Measurements from ENCODE around the gene NRXN3.

DNA sequence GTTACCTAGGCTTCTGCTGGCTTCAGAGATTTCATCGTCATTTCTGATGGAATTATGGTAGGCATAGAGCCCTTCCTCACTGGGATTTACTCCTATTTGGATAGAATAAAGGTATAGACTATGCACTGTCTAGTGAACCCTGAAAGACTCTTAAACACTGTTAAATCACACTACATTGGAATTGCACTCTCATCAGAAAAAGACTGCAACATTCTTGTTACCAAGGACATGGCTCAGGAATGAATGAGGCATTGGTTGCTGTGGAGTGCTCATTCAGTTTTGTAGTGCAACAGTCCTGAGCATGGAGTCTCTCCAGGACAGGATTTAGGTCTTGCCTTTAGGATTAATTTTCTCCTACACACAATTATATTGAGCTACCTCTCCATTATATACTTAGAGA is 483.0 kb downstream of the NRXN3 start:
- TF ChIP-seq, protein P1, sequence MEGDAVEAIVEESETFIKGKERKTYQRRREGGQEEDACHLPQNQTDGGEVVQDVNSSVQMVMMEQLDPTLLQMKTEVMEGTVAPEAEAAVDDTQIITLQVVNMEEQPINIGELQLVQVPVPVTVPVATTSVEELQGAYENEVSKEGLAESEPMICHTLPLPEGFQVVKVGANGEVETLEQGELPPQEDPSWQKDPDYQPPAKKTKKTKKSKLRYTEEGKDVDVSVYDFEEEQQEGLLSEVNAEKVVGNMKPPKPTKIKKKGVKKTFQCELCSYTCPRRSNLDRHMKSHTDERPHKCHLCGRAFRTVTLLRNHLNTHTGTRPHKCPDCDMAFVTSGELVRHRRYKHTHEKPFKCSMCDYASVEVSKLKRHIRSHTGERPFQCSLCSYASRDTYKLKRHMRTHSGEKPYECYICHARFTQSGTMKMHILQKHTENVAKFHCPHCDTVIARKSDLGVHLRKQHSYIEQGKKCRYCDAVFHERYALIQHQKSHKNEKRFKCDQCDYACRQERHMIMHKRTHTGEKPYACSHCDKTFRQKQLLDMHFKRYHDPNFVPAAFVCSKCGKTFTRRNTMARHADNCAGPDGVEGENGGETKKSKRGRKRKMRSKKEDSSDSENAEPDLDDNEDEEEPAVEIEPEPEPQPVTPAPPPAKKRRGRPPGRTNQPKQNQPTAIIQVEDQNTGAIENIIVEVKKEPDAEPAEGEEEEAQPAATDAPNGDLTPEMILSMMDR (optimal IDR thresholded peaks at IDR 0.05 in 1 of 3, IDR thresholded peaks at IDR 0.05 in 1 of 3, conservative IDR thresholded peaks at IDR 0.05 in 1 of 3; ENCODE audit: extremely low read depth in 1 of 3, insufficient read depth in 2 of 3, low read length in 3 of 3) = no peak
- TF ChIP-seq EZH2 (IDR thresholded peaks at IDR 0.05; ENCODE audit: low read length) = no peak
